Stimulated activated CD4-positive, alpha-beta T cell treated with anti-CD3 and anti-CD28 coated beads, Interleukin-4, amount 100 ng/mL, for 48 hours (primary cell): ENCODE data around the gene MORC2.

ENCODE experiments used
- DNase-seq, 2 donors: peaks; one replicate each; pipeline ENCODE4 v3.0.0-alpha.2; 2020; ENCODE audit warnings: low read depth in 2 of 2

MORC2 gene

DNA sequence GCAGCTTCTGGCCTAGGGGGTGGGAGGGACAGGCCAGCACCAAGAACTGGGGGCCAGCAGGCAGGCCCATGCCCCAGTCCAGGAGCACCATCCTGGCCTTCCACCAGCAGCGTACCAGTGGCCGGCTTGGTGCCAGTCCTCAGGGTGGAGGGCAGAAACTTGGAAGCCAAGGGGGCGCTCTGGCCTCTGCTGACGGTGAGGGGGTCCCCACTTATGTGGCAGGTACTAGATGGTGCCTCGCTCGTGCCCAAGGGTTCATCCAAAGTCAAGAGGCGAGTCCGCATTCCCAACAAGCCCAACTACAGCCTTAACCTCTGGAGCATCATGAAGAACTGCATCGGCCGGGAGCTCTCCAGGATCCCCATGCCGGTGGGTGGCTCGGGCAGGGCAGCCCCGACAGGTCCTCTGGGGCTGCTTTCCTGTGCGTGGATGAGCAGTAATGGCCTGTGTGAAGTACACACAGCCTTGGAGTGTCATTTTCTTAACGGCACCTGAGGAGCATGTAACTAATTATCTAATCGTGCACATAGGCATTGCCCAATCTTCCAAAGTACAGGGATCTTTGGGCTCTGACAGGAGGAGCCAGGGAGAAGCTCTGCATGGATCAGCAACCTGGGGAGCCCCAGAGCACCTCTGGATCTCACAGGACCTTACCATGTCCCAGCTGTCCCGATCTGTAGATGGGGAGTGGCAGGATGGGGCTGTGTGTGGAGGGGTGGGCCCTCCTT is 79.1 kb downstream of the MORC2 start:
- DNase-seq = no peak

DNA sequence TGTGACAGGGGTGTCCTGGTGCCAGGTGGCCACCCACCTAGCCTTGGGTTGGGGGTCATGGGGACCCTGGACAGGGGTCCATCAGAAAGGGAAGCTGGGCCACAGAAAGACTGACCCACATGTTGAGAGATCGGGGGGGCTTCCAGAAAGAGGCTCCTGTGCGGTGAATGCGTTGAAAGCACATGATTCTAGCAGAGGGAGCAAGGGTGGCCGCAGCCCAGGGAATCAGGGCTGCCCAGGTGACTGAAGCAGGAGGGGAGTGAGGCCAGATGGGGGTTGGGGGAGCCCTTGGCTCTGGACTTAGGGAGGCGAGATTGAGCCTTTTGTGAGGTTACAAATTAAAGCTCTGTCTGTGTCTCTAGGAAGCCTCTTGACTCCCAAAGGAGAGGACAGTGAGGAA is 80.7 kb downstream of the MORC2 start:
- no peak for DNase-seq

DNA sequence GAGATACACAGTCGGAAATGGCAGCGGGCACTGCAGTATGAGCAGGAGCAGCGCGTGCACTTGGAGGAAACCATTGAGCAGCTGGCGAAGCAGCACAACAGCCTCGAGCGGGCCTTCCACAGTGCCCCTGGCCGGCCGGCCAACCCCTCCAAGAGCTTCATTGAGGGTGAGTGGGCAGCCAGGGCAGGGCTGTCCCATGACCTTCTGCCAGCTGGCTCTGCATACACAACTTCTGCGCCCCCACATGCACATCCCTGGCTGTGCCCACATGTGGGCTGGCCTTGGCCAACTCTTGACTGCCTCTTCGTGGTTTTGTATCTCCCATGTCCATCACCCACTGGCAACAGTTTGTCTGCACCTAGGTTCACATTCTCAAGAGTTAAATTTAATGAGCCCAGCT is 81.1 kb downstream of the MORC2 start:
- DNase-seq = no peak

DNA sequence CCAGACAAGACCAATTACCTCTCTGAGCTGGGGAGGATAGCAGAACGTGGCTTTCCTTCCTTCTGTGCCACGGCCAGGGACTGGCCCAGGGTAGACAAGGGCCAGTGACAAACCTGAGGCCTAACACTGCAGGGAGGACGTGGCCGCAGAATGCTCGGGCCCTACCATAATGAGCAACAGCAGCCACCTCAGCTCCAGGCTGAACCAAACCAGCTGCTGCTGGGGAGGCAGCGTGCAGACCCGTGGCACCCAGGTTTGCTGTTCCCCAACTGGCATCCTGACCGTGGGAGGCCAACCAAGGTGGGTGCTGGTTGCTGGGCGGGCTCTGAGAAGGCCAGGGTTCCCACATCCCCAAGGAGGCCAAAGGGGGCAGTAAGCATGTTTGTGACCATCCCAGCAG is 83.0 kb downstream of the MORC2 start:
- DNase-seq = no peak

DNA sequence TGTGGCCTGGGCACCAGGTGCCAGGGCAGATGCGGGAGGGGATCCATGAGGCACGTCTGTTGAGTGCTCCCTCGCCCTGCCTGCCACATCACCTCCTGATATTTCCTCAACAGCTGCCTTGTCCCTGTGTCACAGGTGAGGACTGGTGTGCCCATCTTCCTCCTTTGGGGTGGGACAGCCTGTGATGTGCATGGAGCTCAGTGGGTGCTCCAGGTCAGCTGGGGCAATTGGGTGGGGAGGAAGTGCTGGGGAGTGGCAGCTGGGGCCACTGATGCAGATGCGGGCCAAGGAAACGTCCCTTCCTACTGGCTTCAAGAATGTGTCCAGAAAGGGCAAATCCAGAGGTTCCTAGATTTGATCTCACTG is 83.6 kb downstream of the MORC2 start:
- DNase-seq = no peak

DNA sequence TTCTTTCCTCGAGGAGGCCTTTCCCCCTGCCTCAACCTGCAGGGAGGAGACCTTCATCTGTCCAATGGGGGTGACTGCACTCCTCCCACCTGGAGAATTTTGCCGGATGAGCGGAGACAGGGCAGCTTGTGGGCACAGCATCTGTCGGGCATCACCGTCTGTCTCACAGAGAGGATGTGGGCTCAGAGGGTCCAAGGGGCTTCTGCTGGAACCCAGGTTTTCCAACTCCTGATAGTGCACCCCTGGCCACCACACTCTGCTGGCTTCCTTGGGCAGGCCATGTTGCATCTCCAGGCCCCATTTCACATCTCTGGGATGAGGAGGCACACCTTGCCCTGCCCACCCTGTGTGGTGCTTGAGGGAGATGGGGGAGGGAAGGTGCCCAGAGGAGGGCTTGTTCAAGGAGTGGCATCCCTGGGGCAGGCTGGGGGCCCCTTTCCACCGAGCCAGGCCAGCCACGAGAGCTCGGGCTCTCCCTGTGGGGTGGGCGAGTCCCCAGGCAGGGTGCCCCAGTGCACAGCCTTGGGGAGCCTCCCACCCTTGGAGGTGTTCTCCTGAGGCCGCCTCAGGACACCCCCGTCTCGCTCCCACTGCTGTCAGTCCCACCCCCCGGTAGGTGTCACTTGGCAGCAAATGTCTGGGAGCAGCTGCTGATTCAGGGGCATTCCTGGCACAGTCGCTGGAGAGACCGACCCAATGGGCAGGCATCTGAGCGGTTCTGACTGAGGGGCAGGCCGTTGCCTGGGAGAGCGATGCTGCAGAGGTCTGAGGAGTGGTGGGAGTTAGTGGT is 84.2 kb downstream of the MORC2 start:
- no peak for DNase-seq

DNA sequence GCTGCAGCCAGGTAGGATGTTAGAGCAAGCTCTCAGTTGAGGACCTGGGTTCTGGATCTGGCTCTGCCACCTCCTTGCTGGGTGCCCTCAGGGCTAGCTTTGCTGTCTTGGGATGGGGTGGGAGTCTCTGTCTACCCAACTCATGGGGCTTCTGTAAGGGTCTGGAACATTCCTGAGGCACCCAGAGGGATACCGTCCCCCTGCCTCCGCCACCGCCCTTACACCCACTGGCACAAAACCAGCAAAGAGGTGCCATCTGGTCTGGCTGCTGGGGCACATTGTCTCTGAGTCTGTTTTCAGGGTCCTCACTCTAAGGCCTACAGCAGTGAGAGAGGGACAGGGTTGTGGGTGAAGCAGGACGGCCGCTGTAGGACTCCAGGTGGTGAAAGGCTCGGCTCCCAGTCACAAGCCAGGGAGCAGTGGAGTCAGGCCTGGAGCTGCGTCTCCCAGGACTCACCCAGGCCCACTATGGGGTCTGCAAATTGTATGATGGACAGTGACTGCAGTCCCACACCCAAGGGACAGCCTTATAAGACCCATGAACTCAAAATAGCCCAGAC is 84.9 kb downstream of the MORC2 start:
- DNase-seq = no peak

DNA sequence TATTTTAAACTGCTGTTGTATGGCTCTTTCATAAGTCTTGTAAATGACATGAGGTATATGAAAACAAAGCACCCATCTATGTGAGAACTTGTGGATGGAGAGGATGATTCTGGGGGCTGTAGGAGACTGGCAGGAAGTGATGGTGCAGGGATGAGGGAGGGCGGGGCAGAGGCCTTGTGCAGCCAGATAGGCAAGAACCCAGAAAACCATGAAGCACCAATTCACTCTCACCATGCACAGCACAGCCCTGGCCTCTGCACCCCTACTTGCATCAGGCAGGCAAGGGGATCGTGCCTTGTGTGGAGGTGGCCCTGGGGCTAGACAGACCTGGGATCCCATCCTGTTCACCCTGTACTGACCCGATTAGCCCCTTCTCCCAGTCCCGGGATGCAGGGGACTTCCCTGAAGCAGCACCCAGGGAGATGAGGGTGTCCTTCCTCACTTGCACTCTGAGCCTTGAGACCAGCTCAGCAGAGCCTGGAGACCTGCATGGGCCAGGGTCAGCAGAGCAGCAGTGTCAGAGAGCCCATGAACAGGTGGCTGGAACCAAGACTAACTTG is 85.5 kb downstream of the MORC2 start:
- no peak for DNase-seq

DNA sequence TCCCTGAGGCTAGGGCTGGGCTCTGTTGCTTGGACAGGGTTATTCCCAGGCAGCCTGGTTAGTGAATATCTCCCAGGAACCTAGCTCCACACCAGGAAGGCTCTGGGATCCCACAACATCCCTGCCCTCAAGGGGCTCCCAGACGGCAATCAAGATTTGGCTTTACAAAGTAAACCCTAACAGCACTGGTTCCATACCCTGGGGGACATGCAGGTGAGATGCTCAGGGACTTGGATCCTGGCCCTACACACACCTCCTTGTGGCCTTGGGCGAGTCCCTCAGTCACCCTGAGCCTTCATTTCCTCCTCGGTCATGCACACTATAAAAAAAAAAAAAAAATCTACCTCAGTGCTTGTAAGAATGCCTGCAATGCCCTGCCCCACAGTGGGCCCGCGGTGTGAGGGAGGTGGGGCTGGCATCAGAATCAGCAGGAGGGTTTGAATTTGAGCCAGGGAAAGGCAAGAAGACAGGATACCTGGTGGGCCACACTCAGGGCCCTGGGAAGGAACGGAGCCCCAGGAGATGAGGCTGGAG is 86.3 kb downstream of the MORC2 start:
- DNase-seq = no peak

DNA sequence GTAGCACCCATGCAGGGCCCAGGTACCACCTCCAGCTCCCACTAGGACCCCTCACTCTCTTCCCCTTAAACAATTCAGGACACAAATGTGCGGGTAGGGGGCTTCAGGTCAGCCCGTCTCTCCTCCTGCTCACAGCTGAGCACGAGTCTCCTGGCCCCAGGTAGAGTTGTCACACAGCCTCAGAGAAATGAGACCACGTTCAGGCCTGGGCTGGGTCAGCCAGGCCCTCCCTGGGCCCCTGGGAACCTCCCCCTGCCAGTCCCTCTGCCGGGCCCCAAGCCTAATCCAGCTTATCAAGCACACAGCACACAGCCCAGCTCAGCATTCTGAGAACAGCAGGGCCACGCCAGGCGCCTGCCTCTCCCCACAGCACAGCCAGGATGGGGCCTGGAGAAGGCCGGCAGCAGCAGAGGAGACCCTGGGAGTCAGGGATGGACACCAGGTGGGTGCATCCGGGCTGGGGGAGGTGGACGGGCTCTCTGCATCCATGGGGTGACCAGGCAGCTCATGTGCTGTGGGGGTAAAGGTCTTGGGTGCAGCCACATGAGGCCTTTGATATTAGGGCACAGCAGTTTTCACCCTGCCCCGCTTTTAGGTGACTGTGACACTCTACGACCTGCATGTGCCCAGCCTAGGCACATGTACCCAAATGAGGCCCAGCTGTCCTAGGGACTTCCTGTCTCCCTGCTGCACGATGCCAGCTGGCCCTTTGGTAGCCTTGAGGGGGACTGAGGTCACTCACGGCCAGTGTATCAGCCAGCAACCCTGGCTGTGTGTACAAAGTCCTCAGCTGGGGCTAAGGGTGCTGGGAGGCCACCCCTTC is 87.0 kb downstream of the MORC2 start:
- no peak for DNase-seq

DNA sequence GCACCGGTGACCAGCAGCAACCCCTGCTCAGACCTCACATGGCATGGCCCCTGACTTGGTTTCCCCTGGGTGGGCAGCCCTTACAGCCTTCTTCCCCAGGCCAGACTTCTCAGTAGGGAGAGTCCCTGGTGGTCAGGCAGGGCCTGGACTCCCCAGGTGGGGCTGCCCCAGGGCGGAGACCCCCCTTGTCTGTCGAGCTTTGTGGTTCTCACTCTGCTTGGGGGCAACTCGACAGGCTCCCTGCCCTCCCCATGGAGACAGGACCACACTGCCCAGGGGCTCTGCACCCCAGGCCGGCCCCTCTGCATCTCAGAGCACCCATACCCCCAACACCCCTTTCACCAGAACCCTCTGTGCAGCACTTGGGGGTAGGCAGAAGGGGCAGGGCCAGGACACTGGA is 87.7 kb downstream of the MORC2 start:
- DNase-seq = no peak

DNA sequence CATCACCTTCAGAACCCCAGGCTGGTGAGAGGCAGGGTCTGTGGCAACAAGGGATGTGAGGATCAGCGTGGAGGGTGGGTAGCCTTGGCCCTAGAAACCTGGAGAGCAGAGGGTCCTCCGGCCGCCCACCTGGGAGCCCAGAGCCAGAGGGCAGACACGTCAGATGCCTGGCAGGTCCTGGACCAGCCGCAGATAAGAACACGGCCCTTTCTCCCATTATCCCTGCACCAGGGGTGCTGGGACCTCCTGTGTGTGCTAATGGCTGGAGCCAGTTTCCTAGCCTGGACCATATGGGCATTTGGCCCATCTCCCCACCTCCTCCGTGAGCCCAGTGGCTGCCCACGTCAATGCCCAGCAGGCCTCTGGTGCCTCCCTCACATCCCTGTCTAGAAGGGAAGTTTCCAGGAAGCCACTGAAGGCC is 88.4 kb downstream of the MORC2 start:
- no peak for DNase-seq

DNA sequence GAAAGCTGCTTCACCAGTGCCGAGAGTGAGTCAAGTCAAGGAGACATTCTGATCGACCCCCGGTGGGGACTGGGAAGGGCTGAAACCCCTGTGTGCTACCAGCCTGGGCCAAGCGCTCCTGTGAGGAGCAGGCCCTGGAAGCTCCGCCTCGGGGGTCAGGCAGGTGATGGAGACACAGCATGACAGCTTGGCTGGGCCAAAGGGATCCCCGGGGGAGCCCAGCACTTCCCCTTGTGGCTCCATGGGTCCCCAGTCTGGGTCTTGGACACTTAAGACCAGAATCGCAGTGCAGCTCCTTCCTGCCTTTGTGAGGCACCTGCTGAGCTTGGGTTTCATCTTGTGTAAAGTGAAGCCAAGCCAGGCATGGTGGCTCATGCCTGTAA is 89.2 kb downstream of the MORC2 start:
- no peak for DNase-seq

DNA sequence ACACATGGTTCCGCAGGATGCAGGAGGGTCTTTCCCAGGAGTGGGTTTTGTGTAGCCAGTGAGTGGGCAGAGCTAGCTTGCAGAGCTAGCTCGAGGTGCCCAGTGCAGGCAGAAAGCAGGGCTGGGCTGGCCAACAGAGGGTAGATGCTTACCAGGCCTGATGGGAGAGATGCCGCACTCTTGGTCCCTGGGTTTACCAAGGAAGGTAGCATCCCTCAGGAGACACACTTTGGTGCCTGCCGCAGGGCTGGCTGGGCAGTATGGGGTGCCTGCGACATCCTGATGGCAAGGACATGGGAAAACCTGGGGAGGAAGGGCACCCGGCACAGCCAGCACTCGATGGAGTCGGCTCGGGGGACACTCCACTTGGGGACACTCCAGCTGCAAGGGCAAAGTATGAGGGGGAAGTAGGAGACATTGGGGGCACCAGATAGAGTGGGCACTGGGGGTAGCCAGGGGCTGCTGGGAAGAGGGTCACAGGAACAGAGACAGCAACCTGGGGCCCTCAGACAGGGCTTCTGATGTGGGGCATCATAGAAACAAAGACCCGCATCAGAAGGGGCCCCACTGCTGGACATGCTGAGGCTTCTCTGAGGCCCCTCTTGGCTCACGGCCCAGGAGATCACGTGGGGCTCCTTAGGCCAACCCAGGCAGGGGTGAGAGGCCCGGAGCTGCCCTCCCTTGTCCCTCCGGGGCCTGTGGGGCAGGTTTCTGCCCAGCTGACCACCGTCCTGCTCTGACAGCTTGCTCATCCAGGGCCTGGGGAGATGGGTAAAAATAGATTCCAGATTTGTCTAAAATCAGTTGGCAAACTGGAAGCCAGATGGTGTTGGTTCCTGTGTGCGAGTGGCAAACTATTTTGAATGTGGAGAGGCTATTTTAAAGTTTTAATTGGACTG is 89.8 kb downstream of the MORC2 start:
- no peak for DNase-seq

DNA sequence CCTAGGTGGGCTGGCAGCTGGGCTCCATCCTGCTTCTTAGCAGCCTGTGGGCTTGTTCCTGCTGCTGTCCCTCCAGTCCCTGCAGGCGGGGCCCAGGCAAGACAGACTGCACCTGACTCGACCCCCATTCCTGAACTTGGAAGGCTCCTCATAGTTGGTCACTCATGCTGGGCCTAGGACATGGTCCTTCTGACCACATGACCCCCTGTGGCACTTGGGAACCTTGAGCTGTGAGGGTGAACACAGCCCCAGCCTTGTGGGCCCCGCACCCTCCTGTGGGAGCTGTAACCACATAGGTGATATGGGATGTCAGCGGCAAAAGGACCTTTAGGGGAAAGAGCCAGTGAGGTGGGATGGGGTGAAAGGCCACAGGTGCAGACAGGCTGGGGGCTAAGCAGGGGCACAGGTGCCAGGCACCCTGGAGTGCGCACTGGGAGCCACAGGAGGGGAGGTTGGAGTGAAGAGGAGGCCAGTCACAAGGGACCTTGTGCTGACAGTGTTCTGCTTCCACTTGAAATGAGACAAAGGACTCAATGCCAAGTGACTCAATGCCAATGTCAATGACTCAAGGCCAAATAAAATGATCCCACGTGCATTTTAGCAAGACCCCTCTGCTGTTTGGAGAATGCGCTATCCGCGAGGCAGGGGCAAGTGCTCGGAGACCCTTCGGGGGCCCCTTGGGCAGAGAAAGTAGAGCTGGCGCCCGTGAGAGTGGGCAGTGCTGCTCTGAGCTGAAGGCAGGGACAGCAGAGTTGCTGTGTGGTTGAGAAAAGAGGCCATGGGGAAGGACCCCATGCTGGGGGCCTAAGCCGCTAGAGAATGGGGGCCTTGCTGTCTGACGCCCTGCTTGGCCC is 90.7 kb downstream of the MORC2 start:
- no peak for DNase-seq

DNA sequence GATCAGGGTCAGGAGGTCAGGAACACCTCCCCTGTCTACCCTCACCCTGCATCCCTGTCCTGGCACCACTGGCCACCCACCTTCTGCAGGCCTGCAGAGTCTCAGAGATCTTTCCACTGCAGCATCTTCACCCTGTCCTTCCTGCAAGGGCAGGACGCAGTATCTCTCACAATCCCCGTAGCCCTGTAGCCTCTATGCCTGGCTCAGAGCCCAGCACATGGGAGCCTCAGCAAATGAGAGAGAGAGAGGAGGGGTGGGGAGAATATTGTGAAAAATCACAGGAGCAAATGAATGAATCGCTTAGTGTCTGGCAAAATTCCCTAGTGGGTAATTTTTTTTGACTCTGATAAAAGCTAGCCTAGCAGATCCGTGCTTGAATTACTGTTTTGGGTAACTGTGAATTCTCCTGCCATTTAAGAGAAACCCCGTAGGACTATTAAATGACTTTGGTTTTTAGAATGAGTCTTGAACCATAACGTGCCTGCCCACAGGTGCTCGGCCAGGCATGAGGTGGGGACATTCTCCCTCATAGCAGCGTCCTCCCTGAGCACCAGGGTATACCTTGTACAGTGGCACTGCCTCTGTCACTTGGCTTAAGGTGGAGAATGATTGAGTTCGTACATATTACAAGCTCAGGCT is 91.5 kb downstream of the MORC2 start:
- no peak for DNase-seq

DNA sequence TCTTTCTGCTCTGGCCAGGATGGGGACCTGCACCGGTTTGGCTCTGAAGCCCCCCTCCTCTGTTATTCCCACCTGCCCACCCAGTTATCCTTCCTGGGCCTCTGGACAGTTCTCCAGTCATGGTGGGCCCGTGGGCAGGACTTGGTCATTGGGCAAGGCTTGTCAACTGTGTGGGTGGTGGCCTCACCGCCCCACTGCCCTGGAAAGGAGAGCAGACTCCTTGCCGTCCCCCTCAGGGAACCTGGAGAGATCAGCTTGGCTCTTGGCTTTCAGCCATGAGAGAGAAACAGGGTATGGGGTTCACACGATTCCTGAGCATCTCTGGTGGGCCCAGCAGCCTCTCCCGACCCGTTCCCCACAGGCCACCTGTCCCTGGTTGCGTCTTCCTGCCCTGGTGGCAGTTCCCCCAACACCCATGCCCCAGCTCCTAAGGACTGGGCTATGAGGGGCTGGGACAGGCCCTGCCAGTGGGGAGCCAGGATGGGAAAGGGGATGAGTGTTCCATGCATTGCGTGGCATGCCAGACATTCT is 92.3 kb downstream of the MORC2 start:
- DNase-seq = no peak

DNA sequence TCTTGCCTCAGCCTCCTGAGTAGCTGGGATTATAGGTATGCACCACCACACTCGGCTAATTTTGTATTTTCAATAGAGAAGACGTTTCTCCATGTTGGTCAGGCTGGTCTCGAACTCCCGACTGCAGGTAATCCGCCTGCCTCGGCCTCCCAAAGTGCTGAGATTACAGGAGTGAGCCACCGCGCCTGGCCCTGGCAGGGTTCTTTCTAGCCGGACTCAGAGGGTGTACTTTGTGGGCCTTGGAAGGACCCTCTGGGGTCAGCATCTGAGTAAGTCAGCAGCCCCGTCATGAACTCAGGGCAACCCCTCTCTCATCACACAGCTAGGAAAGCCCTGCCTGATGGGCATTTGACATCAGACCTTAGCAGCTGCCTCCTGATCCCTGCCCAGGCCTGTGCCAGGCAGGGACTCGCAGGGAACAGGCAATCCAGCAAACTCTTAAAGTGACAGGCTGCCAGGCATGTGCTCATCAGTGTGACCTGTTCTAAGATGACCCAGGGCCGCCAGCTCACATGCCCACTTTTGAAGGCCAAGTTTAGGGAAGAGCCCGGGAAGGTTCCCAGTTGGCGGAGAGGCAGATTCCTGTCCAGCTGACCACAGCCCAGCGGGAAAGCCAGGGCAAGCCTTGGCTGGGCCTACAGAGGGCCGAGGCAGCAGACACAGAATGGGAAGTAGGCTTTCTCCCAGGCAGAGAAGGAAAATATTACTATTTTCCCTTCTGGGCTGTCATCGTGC is 92.9 kb downstream of the MORC2 start:
- no peak for DNase-seq
